Stimulated activated CD4-positive, alpha-beta T cell treated with anti-CD3 and anti-CD28 coated beads, TNF-alpha, amount 100 ng/mL, for 24 hours (primary cell): ENCODE data around the gene DUSP23.

Experiments
- DNase-seq, 3 experiments: peaks; one replicate each; pipeline ENCODE4 v3.0.0-alpha.2; 2020; ENCODE audit warnings: low read depth in 3 of 3

Gene DUSP23

DNA sequence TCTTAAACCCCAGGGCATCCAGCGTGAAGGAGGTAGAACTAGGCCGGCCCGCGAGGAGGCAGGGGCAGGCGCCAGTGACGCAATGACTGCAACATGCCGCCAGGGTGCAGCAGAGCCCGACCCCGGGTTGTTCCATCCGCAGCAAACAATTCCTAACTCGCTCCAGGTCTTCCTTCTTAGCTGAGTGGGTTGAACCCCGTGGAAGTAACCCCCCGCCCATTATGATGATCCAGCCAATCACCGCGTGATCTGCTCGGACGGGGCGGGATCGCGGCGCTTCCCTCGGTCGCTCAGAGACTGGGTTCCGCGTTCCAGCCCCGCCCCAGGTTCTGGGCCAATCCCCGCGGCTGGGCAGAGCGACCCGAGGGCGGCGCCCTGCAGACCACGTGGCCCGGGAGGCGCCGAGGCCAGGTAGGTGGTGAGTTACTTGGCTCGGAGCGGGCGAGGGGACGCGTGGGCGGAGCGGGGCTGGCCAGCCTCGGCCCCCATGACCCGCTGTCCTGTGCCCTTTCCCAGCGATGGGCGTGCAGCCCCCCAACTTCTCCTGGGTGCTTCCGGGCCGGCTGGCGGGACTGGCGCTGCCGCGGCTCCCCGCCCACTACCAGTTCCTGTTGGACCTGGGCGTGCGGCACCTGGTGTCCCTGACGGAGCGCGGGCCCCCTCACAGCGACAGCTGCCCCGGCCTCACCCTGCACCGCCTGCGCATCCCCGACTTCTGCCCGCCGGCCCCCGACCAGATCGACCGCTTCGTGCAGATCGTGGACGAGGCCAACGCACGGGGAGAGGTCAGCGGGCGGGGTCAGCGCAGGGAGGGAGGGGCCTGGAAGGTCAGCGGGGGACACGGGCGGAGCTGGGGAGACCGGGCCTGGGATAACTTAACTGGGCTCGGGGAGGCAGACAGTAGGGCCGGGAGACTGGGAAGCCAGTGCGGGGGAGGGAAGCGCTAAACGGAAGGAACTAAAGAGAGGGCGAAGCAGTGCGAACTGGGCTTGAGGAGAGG lies at the start of gene DUSP23:
Gene DUSP23 (plus strand): TSS at position 380 of the 1,000 bp plus-strand sequence. CDS start 139 bp downstream, at position 519.
- peak; percentile 84 to 94 (median 88) for DNase-seq

- no peak for DNase-seq
Observed at GRCh38 chr1:159737238-159737916, 43.4 kb upstream of the DUSP23 start.

DNA sequence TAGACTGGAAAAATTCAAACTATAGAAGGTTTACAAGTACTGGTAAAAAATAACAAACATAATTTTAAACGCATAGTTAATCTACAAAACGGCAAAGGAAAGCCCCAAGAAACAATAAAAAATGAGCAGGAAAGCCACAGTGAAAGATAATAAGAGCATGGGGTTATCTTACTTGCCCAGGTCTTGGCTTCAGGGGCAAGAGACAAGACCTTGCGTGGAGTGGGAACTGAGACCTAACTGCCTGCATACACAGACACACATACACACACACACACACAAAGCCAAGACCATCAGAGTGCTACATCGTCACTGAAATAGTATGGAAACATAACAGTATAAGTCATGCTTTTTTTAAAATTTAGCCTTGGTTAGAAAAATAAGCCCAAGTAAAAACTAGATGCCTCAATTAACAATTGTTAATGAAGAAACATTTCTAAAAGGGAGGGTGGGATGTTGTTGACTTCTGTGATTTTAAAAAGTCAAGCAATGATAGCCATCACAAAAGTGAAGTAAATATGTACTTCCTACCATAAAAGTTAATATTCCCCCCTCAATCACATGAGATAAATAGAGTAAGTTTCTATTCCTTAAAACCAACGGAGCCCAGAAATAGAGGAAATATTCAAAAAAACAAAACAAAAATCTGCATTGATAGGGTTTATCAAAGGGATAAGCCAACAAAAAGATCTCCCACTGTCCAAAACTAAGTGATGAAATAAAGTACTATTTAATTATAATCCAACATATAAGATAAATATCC lies 36.9 kb upstream of the DUSP23 start:
- DNase-seq: no peak

GRCh38 chr1:159746666-159747065 lies 34.1 kb upstream of the DUSP23 start:
- no peak for DNase-seq

- DNase-seq: no peak
Observed at GRCh38 chr1:159748370-159748769, 32.4 kb upstream of the DUSP23 start.

DNA sequence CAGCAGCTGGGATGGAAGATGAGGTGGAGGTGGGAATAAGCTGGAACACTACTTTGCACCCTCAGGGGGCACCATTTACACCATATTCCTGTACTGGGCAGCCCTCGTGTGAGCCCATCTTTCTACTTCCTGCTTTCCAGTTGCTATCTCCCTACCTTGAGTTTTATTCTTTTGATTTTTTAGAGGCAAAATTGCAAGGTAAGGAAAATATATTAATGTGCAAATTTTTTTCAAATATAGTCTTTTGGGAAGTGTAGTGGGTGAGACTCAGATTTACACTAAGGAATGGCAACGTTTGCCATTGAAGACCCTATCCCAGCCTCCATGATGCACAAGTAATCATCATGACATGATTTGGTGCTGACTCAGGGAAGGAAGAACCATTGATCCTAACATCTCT lies 31.1 kb upstream of the DUSP23 start:
- no peak for DNase-seq

DNA sequence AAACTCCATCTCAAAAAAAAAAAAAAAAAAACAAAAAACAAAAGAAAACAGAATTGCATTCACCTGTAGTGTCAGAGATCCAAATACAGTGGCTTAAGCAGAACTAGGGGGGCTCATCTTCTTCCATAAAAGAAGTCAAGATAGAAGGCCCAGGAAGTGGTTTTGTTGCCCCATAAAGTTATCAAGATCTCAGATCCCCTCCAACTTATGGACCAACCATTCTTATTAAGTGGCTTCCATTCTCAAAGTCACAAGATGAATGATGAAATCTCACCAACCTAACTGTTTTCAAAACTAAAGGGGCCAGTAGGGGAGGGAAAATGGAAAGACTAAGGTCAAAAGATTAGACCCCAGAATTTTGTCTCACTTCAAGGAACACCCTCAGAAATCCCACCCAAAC lies 30.1 kb upstream of the DUSP23 start:
- no peak for DNase-seq

- no peak for DNase-seq
Observed at GRCh38 chr1:159751031-159751430, 29.7 kb upstream of the DUSP23 start.

DNA sequence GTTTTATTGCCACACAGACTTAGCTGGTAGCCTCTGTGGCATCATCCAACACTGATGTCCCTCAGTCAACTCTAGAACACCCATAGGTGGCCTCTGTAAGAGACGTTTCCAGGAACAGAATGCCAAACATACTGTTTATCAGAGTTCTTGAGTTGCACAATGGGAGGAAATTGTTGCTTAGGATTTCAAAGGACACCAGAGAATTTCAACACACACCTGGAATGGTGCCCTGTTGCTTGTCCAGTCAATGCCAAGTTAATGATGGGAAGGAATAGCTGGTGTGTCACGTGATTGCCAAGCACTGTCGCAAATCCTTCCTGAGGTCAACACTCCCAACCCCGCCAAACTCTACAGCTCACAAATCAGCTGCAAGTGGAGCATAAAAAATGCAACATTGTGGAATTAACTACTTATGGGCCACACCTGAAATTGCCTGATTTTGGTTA lies 28.6 kb upstream of the DUSP23 start:
- no peak for DNase-seq

DNA sequence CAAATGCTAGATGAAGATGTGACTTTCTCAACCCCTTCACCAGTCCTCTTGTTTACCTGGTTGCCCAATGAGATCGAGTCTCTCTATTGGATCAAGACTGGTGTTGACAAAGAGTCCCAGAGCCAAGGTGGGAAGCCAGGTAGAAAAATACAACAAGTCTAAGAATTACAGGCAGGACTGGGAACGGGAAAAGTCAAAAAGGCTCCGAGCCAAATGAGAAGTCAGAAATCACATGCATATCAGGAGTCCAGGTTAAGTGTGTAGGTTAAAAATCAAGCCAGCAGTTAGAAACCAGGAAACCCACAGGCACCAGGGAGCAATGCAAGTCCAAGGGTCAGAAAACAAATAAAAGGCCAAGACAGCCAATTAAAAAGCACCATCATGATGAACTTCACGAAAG lies 27.4 kb upstream of the DUSP23 start:
- DNase-seq: no peak

- DNase-seq: no peak
Observed at GRCh38 chr1:159755451-159756007, 25.2 kb upstream of the DUSP23 start.

GRCh38 chr1:159756397-159756796 lies 24.4 kb upstream of the DUSP23 start:
- DNase-seq: no peak

GRCh38 chr1:159763686-159764085 lies 17.1 kb upstream of the DUSP23 start:
- no peak for DNase-seq

DNA sequence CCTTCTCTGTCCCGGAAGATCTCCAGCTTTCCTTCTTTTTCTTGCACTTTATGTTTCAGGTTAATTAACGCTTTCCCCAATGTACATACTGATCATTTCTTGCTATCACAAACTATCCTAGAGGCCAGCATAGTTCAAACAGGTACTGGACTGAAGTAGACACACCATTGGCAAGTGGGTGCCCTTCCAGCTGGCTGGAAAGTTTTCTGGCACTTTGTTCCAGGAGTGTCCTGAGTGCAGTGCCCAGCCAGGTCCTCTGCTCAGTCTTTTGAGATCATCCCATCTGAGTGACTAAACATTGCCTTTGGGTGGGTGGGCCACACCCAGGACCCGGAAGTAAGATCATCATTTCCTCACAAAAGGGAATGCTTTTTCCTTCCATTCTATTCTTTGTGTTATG lies 15.0 kb upstream of the DUSP23 start:
- DNase-seq: no peak

DNA sequence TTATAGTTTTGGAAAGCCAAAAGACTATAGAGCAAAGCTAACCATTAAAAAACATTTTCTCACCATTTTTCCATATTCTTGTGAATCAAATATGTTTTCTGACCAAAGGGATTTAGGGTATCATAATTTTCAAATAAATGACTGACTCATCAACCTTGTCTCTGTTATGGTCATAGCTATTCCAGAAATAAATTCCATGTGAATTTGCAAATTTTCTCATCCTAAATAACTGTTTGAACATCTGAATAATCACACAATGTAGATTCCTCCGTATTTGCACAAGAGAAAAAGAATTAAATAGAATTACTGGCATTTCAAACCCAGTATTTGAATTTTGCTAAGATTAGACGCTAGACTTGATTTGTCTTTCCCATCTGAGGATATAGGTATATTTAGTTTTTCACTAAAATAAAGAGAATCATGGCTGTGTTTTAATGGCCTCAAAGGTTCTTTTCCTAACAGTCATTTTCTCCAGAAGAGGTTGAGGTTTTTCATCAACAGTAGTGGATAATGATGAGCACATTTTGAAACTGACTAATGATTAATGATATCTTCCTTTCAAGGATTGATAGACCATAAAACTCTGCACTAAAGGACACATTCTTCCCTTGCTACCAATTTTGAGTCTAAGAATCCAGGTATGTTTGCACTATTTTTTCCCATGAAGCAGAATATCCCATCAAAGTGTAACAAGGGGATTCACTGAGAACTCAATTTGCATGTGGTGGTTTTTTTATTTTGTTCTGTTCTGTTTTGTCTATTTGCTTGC lies 9.5 kb upstream of the DUSP23 start:
- DNase-seq: no peak

DNA sequence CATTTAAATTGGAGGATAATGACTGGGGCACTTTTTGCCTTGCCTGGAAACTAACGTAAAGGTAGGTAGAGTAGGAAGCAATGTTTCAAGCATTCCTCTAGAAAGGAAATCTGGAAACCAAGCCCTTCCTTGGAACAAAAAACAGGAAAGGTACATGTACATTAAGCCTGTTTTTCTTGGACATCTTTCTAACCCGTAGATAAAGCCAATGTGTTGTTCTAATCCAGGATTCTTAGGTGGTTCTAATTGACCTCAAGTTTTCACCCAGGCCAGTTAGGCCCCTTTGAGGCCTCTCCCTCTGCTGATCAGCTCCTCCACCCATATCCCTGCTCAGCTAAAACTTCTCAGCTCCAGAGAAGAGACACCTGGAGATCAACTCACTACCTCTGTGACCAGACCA lies 6.3 kb upstream of the DUSP23 start:
- no peak for DNase-seq

DNA sequence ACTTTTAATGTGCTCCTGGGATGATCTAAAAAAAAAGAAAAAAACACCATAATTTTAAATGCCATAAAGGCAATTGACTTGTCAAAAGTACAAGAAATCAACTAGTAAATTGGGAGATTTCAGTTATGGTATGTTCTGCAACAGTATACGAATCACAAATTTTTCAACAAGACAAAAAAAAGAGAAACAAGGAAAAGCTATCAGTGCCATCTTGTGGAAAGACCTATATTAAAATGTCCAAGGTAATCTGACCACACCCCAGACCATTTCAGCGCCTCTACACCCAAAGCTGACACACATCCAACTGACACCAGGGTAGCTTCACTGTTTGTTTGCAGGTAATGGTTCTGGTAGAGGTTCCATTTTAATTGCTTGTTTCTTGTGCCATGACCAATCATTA lies 5.0 kb upstream of the DUSP23 start:
- no peak for DNase-seq

- no peak for DNase-seq
Observed at GRCh38 chr1:159778266-159778665, 2.5 kb upstream of the DUSP23 start.

- DNase-seq: no peak
Observed at GRCh38 chr1:159779403-159779851, 1.3 kb upstream of the DUSP23 start.

DNA sequence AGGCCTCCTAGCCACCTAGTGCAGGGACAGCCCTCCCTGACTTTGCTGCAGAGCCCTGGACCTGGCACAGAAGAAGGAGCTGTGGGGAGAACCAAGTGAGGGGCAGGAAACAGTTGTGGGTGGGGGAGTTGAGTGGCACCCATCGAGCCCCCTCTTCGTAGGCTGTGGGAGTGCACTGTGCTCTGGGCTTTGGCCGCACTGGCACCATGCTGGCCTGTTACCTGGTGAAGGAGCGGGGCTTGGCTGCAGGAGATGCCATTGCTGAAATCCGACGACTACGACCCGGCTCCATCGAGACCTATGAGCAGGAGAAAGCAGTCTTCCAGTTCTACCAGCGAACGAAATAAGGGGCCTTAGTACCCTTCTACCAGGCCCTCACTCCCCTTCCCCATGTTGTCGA lies 1.2 kb downstream of the DUSP23 start:
- no peak for DNase-seq

DNA sequence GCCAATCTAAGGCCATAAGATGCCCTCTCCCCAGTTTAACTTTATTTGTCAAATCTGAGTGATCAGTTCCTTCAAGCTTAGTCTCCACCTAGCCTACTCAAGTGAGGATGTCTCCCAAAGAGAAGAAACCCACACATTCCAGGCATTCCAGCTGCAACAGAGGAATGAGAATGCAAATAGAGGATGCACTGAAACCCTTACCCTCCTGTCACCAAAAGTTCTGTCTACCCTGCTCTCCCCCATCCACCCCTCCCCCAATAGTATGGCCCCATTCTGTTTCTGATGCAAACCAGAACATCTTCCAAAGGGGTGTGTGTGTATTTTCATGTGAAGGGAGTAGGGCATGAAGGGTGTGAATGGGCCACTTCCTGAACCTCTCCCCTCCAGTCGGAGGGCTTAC lies 3.0 kb downstream of the DUSP23 start:
- DNase-seq: no peak
